Ishikawa (cell line): ENCODE data around the gene TRAPPC4.

Experiments used
- CEBPB ChIP-seq: IDR thresholded peaks from 2 replicates; pipeline ENCODE4 v1.6.1; 2012
- CREB1 ChIP-seq: IDR thresholded peaks from 2 replicates; pipeline ENCODE4 v1.6.1; 2012; ENCODE audit warnings: low read depth
- EGR1 ChIP-seq: IDR thresholded peaks from 2 replicates; pipeline ENCODE4 v1.6.1; 2012
- EP300 ChIP-seq: IDR thresholded peaks from 2 replicates; pipeline ENCODE4 v1.6.1; 2012; ENCODE audit warnings: borderline replicate concordance
- FOXM1 ChIP-seq: IDR thresholded peaks from 2 replicates; pipeline ENCODE4 v1.6.1; 2012; ENCODE audit warnings: low read depth, borderline replicate concordance
- NFIC ChIP-seq: IDR thresholded peaks from 2 replicates; pipeline ENCODE4 v1.6.1; 2012
- RAD21 ChIP-seq: IDR thresholded peaks from 2 replicates; pipeline ENCODE4 v1.6.1; 2012; ENCODE audit warnings: low read depth
- TAF1 ChIP-seq: IDR thresholded peaks from 2 replicates; pipeline ENCODE4 v1.6.1; 2012; ENCODE audit warnings: low read depth, mild to moderate bottlenecking
- TCF12 ChIP-seq: IDR thresholded peaks from 2 replicates; pipeline ENCODE4 v1.6.1; 2012; ENCODE audit warnings: low read depth
- TEAD4 ChIP-seq: IDR thresholded peaks from 2 replicates; pipeline ENCODE4 v1.6.1; 2012
- YY1 ChIP-seq: IDR thresholded peaks from 2 replicates; pipeline ENCODE4 v1.6.1; 2012; ENCODE audit warnings: low read depth
- ZBTB7A ChIP-seq: IDR thresholded peaks from 2 replicates; pipeline ENCODE4 v1.6.1; 2012; ENCODE audit warnings: low read depth
- TF ChIP-seq, protein P1 (sequence below): IDR thresholded peaks from 2 replicates; pipeline ENCODE4 v1.6.1; 2012; ENCODE audit warnings: low read depth, mild to moderate bottlenecking
- TF ChIP-seq, protein P2 (sequence below): IDR thresholded peaks from 2 replicates; pipeline ENCODE4 v1.6.1; 2012
- TF ChIP-seq, protein P3 (sequence below): IDR thresholded peaks from 2 replicates; pipeline ENCODE4 v1.6.1; 2012

The TRAPPC4 gene

GRCh38 chr11:119025099-119025473, 6.5 kb downstream of the TRAPPC4 start:
- no peak for TF ChIP-seq NFIC
- no peak for TF ChIP-seq TAF1
- TF ChIP-seq, protein P1, sequence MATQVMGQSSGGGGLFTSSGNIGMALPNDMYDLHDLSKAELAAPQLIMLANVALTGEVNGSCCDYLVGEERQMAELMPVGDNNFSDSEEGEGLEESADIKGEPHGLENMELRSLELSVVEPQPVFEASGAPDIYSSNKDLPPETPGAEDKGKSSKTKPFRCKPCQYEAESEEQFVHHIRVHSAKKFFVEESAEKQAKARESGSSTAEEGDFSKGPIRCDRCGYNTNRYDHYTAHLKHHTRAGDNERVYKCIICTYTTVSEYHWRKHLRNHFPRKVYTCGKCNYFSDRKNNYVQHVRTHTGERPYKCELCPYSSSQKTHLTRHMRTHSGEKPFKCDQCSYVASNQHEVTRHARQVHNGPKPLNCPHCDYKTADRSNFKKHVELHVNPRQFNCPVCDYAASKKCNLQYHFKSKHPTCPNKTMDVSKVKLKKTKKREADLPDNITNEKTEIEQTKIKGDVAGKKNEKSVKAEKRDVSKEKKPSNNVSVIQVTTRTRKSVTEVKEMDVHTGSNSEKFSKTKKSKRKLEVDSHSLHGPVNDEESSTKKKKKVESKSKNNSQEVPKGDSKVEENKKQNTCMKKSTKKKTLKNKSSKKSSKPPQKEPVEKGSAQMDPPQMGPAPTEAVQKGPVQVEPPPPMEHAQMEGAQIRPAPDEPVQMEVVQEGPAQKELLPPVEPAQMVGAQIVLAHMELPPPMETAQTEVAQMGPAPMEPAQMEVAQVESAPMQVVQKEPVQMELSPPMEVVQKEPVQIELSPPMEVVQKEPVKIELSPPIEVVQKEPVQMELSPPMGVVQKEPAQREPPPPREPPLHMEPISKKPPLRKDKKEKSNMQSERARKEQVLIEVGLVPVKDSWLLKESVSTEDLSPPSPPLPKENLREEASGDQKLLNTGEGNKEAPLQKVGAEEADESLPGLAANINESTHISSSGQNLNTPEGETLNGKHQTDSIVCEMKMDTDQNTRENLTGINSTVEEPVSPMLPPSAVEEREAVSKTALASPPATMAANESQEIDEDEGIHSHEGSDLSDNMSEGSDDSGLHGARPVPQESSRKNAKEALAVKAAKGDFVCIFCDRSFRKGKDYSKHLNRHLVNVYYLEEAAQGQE: no peak
- TF ChIP-seq ZBTB7A: no peak
- TF ChIP-seq, protein P2, sequence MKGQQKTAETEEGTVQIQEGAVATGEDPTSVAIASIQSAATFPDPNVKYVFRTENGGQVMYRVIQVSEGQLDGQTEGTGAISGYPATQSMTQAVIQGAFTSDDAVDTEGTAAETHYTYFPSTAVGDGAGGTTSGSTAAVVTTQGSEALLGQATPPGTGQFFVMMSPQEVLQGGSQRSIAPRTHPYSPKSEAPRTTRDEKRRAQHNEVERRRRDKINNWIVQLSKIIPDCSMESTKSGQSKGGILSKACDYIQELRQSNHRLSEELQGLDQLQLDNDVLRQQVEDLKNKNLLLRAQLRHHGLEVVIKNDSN: no peak
- no peak for TF ChIP-seq FOXM1
- no peak for TF ChIP-seq EGR1
- no peak for TF ChIP-seq YY1
- no peak for TF ChIP-seq CREB1
- TF ChIP-seq RAD21: no peak
- no peak for TF ChIP-seq EP300
- no peak for TF ChIP-seq TEAD4
- no peak for TF ChIP-seq TCF12
- no peak for TF ChIP-seq CEBPB
- TF ChIP-seq, protein P3, sequence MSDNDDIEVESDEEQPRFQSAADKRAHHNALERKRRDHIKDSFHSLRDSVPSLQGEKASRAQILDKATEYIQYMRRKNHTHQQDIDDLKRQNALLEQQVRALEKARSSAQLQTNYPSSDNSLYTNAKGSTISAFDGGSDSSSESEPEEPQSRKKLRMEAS: no peak

DNA sequence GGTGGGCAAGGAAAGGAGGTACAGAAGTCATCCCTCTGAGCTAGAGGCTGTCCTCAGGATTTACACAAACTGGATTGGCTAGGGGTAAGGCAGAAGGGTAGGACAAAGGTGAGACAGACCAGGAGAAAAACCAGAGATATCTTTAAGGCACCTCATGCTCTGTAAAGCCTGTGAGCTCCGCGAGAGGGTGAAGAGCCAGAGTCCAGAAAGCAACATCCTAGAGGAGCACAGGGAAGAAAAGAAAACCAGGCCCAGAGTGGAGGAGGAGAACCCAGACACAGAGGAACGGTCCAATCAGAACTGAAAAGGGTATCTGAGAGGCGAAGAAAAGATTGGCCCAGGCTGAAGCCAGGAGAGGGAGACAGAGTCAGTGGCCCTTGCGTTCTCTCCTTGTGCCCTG, 7.0 kb downstream of the TRAPPC4 start:
- TF ChIP-seq EGR1: no peak
- no peak for TF ChIP-seq TAF1
- TF ChIP-seq EP300: no peak
- TF ChIP-seq CREB1: no peak
- TF ChIP-seq YY1: no peak
- TF ChIP-seq ZBTB7A: no peak
- TF ChIP-seq, protein P1: no peak
- TF ChIP-seq, protein P2: no peak
- TF ChIP-seq NFIC: no peak
- TF ChIP-seq TEAD4: no peak
- TF ChIP-seq TCF12: no peak
- TF ChIP-seq RAD21: no peak
- TF ChIP-seq, protein P3: no peak
- TF ChIP-seq FOXM1: no peak
- no peak for TF ChIP-seq CEBPB

DNA sequence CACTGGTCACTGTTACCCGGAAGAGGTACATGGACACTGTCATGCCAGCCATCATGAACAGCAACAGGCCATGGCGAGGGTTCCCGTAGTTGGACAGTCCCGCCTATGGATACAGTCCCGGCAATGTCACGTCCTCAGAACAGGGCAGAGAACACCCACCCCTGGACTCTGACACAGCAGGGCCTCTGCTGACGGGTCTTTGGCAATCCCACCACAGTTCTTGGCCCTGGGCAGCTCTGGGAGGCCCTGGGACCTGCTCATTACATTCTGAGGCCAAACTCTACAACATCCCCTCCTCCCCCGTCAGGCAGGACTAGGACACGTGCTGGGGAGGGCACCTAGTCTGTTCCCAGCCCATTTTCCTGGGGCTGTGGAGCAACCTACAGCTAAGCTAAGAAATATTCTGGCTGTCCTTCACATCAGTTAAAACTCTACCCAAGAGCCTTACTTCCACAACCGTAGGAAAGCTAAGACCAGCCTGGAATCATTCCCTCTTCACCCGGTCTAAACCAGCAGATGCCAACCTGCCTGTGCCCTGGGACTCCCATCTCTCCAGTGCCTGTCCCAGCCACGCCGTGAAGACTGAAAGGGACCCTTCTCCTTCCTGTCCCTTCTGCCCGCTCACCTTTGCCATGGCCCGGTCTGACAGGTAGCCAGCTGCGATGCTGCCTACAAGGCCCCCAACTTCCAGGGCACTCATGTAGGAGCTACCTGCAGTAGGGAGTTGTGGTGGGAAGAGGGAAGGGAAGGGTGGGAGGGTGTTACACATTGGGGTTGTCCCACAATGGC, 7.6 kb downstream of the TRAPPC4 start:
- TF ChIP-seq TEAD4 (no peak), FOXM1 (no peak), CREB1 (no peak)
- TF ChIP-seq, protein P3: no peak

- no peak for TF ChIP-seq TAF1
Observed at GRCh38 chr11:119026970-119027369, 8.4 kb downstream of the TRAPPC4 start.

DNA sequence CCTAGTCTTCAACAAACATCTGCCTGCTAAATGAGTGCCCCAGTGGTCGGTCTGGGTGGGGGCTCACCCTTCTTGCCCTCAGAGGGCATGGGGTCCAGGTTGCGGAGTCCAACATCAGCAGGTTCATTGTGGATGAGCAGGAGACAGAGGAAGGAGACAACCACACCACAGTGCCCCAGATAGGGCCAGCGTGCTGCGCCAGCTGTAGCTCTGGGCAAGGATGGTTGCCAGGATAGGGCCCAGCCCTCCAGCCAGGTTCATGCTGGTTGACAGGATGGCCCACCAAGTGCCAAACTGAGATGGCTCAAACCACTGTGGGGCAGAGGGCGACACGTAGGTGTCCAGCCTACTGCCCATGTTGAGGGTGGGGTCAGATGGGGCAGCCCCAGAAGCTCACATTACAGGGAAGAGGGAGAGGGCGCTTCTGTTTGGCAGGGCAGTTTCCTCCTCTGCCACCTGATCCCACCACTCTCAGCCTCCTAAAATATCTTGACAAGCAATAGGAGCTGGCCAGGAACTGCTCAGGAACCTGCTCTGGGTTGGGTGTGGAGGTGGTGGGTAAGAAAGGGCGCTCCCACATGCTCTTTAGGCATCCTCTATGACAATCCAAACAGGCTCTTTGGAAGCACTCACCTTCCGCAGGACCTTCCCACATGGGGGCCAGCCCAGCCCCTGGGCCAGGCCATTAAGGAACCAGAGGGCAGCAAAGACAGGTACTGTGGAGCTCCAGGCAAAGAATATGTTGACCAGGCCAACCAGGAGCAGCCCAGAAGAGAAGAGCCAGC, 9.2 kb downstream of the TRAPPC4 start:
- TF ChIP-seq TEAD4: no peak
- TF ChIP-seq TAF1: no peak
- no peak for TF ChIP-seq FOXM1
- TF ChIP-seq CEBPB: no peak
- no peak for TF ChIP-seq NFIC
- no peak for TF ChIP-seq TCF12
- TF ChIP-seq, protein P2: no peak
- TF ChIP-seq YY1: no peak
- TF ChIP-seq CREB1: no peak
- TF ChIP-seq, protein P1: no peak
- TF ChIP-seq ZBTB7A: no peak
- TF ChIP-seq, protein P3: no peak
- no peak for TF ChIP-seq EP300
- no peak for TF ChIP-seq EGR1
- TF ChIP-seq RAD21: no peak
